ENCODE data around the gene LYPLAL1.
"Not testable (repeated sequence)": the region's sequence is repeated elsewhere in the genome, so short reads cannot be mapped to it uniquely, and the experiment has no call there.

Gene LYPLAL1

DNA sequence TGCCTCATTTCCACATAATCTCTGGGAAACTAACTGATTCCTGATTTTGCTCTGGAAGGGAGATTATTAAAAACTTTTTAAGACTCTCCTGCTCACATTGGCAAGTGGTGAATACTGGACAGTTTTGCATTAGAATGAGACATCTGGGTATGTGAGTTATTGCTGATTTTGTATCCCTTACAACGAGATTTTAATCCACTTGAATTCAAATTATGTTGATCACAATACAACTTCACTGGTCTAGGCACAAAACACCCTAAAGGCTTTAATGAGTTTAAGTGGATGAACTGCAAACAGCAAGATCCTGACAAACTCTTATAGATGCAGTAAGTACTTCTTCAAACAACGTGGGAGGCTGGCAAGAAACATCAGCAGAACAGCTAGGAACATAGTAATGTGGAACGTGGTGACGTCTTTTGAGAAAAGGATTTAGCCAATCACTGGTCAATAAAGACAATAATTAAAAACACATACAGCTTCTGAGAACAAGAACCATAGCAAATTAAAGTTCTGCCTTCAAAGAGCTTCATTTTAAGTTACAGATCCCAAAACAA, 10.2 kb upstream of the LYPLAL1 start:
- no peak for DNase-seq (ENCODE audit: low read depth, low spot score)

DNA sequence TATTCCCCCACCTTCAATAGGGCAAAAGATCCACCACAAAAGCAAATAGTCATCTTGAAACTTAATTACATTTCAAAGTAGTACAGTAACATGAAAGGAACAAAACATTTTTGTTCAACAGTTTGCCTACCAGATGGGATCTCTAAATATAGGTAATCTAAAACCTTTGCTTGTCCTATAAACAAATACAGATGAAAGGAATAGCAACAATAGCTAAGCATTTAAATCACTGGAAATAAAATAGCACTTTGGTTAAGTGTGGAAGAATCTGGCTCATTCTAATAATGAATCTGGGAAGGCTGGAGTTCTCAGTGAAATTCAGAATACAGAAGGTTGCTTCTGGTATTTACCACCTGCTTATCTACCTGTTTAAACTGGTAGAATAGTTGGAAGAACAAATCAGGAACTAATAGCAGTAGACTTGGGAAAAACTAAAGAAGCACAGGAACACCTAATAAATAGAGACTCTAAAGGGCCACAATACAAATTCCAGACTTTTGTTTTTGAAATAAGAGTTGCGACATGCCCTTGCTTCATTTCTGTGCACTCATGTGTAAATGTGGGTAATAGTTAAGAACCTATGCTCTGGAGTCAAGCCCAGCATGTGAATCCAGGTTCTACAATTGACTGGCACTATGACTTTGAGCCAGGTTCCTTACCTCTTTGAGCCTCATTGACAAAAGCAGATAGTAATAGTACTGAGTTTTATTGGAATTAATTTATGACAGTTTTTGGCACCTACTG, 2.3 kb upstream of the LYPLAL1 start:
- no peak for DNase-seq (ENCODE audit: low read depth, low spot score)

DNA sequence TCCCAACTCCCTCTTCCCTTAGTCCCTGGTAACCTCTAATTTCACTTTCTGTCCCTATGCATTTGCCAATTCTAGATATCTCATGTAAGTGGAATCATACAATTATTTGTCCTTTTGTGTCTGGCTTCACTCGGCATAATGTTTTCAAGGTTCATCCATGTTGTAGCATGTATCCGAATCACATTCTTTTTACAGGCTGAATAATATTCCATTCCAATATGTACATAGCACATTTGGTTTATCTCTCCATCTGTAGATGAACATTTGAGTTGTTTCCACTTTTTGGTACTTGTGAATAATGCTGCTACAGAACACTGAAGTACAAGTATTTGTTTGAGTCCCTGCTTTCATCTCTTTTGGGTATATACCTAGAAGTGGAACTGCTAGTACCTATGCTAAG, 857 bp upstream of the LYPLAL1 start:
- no peak for DNase-seq (ENCODE audit: low read depth, low spot score)

DNA sequence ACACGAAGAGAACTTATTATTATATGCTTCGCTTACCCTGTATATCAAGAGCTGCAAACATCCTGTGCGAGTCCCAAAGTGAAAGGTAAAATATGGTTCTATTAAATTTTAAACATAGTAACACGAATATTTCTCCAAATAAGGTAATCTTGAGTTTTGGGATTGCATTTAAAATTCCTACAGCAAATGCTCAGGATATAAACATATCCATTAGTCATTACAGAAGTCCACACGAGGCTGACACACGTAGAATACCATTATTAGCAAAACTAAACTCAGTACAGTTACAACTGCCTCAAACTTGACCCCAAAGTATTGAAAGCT, 282 bp upstream of the LYPLAL1 start:
- DNase-seq (ENCODE audit: low read depth, low spot score), result no peak

DNA sequence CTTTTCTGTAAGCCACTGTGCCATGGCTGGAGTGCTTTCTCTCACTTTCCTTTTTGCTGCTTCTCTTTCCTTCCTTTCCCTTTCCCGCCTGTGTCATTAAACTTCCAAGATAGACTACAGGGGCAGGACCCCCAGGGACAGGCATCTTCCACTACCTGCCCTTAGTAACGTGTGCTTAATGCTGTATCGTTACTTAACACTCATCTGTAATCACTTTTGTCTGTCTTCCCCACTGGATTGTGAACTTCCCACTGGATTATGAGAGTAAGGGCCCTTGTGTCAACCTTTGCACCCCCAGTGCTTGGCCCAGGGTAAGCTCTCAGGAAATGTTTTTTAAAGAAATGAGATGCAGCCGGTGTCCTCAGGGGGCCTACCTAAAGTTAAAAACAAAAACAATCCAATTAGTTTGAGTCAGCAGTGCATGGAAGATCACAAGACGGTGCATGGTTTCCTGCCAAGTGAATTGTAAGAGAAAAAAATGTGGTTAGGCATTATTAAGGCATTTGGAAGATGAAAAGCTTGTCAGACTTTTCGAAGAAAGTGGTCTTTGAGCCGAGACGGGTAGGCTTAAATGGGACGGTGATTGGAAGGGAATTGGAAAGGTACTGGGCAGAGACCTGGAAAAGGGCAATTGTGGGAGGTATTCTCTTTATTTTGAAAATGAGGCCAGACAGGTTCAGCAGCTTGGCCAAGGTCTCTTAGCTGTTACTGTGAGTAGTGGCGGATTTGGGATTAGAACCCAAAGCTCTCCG, 958 bp downstream of the LYPLAL1 start:
- peak; percentile 79 for DNase-seq (ENCODE audit: low read depth, low spot score)

DNA sequence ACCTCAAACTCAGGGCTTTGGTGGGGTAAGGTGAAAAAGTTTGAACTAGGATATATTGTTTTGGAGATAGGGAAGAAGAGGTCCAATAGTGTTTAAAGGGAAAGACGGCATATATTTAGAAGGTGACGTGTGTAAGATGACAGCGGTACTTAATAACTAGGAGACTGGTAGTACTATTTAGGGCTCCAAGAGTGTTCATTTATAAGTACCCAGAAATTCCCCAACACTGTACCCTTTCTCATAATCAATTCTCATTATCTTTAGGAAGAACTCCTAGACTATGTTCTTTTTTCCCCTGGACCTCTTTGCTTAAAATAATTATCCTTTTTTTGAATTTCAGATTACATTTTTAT, 1.5 kb downstream of the LYPLAL1 start:
- no peak for DNase-seq (ENCODE audit: low read depth, low spot score)

DNA sequence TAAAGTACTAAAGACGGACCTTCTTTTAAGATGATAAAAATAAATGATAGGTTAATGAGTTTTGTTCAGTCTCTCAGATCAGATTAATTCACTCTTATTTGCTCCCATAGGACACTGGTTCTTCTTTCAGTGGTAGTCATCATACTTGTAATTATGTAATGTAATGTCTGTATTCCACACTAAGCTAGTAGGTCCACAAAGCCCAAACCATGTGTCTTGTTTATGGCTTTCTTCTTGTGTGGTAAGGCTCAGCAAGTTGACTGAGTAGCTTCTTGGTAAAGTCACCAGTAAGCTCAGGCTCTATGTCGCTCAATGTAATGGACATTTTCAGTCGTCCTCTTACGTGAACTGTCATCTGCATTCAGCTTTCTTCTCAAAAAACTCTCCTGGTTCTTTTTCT, 2.5 kb downstream of the LYPLAL1 start:
- no peak for DNase-seq (ENCODE audit: low read depth, low spot score)

DNA sequence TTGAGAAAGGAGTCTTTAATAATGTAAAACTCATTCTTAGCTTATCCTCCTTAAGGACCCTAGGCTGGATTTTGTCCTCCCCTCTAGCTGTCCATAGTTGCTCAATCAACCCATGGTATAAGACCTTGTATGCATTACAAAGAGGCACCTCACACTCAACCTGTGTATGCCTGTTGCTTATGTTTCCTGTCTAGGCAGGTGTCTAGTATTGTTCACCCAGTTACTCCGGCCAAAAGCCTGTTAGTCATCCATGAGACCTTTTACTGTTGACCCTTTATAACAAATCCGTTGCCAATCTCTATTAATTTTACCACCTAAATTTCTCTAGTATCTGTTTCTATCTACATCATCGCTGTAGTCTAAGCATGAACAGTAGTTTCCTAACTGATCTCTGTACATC, 3.7 kb downstream of the LYPLAL1 start:
- no peak for DNase-seq (ENCODE audit: low read depth, low spot score)

DNA sequence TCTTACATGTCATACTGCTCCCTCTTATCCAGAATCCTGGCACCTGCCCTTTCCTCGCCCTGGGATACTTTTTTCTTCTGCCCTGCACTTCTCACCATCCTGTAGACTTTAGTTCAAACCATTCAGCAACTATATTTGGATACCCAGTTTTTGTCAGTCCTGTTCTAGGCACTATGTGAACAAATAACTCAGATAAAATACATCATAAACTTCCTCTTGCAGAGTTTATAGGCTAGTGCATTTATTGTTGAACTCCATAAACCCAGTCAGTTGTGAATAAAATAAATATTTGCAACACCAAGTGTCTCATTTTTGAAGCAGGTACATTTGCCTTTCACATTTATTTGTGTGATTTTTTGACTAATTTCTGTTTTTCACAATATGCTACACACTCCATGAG, 4.3 kb downstream of the LYPLAL1 start:
- no peak for DNase-seq (ENCODE audit: low read depth, low spot score)

DNA sequence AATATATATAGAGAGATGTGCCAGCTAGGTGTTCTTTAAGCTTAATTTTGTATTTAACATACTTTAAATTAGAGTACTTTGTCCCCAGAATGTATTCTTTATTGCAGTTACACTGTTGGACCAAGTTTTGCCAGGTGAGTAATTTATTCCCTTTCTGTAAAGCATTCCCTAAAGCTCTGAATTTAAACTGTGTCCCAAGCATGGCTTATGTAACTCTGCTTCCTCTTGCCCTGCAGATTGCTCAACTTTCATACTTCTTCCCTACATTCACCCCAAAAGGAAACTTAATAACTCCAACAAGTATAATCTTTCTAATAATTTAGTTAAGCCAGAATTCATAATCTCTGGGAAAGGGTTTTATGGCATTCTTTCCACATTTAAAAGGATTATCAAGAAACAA, 5.6 kb downstream of the LYPLAL1 start:
- no peak for DNase-seq (ENCODE audit: low read depth, low spot score)

DNA sequence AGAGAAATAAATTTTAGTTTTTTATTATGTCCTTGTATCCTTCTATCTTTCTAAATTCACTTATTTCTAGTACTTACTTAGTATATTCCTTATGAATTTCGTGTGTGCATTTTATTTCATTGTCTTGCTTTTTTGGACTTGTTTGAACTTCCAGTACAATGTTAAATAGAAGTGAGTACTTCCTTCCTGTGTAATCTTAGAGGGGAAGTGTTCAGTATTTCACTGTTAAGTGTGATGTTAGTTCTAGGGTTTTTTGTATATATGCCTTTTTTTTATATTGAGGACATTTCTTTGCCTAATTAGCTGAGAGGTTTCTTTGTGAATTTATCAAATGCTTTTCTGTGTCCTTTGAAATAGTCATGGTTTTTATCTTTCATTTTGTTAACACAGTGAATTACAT, 10.7 kb downstream of the LYPLAL1 start:
- DNase-seq (ENCODE audit: low read depth, low spot score), result no peak

DNA sequence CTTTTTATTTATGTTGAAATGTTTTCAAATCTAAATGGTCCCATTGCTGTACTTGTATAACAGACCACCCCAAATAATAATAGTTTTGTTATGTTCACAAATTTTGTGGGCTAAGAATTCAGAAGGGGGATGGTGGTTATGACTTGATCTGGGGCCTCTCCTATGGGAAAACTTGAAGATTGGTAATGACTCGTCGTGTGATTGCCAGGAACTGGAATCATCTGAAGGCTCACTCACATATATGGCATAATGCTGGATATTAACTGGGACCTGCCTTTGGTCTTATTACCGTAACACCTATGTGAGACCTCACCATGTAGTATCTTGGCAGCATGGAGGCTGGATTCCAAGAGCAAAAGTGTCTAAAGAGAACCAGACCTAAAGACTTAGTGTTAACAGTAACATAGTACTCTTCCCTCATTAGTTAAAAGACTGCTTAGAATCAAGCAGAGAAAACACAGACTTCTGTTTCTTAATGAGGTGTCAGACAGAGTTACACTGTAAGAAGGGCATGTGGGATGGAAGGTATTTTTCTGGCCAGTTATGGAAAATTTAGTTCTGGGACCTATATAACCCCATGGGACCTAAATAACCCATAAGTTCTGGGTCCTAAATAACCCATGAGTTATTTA, 11.9 kb downstream of the LYPLAL1 start:
- no peak for DNase-seq (ENCODE audit: low read depth, low spot score)

DNA sequence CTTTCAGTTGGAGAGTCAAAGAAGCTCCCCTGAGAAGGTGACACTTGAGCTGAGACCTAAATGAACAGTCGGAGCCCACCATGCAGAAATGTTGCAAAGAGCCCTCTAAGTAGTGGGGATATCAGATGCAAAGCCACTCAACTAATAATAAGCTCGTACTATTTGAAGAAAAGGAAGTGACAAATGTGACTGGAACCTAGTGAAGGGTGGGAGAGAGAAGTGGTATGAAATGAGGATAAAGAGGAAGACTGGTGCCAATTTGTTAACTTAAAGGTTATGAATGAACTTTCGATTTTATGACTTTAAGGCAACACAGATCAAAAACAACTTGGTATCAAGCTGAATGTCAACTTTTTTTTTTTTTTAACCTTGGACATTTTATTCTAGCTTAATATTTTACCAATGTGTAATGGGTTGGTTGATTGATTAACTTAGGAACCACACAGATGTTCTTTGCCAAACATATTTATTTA, 14.7 kb downstream of the LYPLAL1 start:
- no peak for DNase-seq (ENCODE audit: low read depth, low spot score)

DNA sequence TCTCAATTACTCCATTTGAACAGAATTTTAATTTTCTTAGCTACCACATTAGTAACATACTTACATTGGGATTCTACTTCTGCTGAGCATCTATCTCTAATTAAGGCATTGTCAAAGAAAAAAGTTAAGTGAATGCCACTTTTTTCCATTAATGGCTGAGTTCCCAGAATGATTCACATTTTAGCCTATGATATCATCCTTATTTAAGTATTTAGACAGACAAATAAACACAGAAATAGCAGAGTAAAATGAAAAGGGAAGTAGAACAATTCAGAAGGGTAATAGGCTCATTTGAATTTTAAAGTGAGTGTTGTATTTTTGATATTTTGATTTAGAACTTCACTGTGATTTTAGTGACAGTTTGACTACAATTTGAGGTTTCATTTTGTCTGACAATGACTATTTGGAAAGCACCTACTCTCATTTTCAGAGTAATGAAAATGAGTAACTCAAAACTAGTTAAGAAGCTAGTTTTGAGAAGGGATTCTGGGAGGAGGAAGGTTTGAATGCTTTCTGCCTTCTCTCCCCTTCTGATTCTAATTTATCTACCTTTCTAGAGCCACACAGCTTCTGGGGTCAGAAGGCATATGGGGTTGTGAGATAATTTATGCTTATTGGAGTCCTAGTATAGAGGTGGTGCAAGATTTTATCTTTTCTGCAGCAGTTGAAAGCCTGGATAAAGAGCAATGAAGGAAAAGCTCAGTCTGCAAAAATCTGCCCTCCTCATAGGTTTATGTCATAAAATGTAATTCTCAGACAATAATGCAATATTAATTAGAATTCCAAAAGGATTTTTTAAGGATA, 15.5 kb downstream of the LYPLAL1 start:
- peak; percentile 26 for DNase-seq (ENCODE audit: low read depth, low spot score)

DNA sequence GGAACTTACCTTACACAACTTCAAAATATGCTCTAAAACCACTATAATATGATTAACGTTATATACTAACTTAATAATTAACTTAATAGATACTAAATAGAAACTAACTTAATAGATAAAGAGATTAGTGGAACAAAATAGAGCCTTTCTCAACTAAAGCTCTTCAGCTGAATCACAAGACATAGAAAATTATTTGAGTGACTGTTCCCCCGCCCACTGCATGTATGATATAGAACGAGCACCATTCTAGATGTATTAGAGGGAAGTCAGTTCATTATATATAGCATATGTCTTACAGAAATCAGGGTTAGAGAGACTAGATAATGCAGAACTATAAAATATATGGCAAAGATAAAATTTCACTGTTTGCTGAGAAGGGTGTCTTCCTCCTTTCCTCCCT, 16.3 kb downstream of the LYPLAL1 start:
- DNase-seq (ENCODE audit: low read depth, low spot score), result no peak

DNA sequence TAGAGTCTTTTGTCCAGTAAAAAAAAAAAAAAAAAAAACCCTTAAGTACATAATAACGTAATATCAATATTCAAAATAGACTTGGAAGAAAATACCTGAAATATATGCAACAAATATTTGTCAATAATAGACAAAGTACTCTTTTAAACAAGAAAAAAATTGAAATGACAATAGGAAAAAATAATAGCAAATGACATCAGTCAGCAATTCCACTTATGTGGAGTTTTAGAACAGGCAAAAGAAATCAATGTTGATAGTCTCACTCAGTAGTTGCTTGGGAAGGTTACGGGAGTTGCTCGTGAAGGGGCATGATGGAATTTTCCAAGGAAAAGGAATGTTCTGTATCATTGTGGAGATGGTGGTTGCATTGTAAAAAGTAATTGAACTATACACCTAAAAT, 16.9 kb downstream of the LYPLAL1 start:
- DNase-seq (ENCODE audit: low read depth, low spot score), result no peak

DNA sequence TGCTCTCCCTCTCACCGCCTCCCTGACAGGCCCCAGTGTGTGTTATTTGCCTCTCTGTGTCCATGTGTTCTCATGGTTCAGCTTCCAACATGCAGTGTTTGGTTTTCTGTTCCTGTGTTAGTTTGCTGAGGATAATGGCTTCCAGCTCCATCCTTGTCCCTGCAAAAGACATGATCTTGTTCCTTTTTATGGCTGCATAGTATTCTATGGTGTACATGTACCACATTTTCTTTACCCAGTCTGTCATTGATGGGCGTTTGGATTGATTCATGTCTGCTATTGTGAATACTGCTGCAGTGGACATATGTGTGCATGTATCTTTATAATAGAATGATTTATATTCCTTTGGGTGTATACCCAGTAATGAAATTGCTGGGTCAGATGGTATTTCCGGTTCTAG, 22.2 kb downstream of the LYPLAL1 start:
- DNase-seq (ENCODE audit: low read depth, low spot score), result not testable (repeated sequence)

DNA sequence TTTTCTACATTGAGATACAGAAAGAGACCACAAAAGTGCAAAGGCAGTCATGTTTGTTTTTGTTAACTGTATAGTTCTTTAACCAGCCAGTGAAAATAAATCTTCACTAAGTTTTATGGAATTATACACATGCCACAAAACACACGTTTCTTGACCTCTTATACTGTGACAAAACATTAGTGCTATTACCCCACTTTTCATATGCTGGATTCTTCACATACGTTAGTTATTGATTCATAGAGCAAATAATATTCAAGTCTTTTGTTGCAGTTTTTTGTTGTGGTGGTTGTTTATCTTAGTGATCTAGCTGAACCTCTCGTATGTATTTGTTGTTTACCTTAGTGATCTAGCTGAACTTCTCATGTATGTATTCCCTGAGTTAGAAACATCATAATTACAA, 28.0 kb downstream of the LYPLAL1 start:
- DNase-seq (ENCODE audit: low read depth, low spot score), result no peak

DNA sequence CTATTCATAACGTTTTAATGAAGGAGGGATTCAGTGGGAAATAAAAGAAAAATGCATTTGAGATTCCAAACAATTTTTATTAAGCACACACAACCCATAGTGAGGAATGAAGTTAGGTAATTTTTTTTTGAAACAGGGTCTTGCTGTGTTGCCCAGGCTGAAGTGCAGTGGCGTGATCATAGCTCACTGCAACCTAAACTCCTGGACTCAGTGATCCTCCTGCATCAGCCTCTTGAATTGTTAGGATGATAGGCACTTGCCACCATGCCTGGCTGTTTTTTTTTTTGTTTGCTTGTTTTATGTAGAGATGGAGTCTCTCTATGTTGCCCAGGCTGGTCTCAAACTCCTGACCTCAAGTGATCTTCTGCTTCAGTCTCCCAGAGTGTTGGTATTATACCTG, 28.9 kb downstream of the LYPLAL1 start:
- no peak for DNase-seq (ENCODE audit: low read depth, low spot score)

DNA sequence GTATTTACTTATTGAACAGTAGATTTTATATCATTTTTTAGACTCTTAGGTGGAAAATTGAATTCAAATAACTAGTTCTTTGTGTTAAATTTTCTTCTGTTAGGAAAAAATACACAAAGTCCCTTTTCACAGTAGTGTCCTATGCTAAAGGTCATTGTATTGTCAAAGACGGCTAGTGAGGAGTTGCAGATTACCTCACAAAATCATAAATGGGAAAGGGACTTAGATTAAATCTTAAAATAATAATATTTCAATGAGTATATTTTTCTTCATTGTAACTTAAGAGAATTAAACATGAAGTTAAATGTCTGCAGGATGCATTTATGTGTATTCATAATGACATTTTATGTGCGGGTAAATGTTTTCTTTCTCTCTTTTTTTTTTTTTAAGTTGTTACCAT, 32.7 kb downstream of the LYPLAL1 start:
- no peak for DNase-seq (ENCODE audit: low read depth, low spot score)

DNA sequence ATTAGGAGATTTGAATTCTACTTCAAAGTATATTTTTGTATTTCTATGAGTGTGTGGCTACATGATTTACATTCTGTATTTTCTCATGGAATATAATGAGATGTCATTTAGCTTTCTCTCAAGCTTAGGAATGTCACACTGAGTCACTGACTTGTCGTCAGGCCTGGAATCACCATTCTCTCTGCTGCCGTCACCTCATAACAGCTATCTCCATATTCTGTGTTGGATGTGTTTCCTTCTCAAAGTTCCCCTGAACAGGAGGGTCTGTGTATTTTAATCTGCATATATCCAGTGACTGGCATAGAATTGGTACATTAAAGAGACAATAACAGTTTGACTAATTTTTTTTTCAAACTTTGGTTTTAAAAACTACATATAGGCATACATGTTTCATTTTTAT, 35.9 kb downstream of the LYPLAL1 start:
- no peak for DNase-seq (ENCODE audit: low read depth, low spot score)

DNA sequence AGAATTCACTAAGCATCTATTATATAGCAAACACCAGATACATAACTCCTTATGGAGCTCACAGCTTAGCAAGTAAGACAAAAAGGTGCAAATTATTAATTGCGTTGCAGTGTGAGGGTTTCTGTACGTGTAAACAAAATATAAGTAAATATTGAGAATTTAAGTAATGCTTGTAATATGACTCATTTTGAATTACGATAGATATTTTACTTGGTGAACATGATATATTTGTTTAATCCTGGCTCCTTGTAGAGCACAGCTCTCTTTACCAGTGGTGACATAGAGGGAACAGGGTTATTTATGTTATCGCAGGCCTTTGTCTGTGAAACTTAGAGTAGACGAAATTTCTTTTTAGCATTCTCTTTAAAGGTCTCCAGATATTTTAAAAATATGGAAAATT, 36.4 kb downstream of the LYPLAL1 start:
- DNase-seq (ENCODE audit: low read depth, low spot score), result no peak
